A549 (cell line): ENCODE measurements around the gene AKR1A1.

ENCODE experiments used
- MYC ChIP-seq: IDR thresholded peaks from 2 replicates; pipeline ENCODE4 v1.6.1; 2012; ENCODE audit warnings: mild to moderate bottlenecking, inconsistent platforms, low read length, improper control_type of control experiment, borderline replicate concordance
- POLR2A ChIP-seq: IDR thresholded peaks from 2 replicates; pipeline ENCODE4 v1.6.1; 2012; ENCODE audit warnings: mild to moderate bottlenecking, low read length
- RFX5 ChIP-seq: fragments of 450-650 bp; IDR thresholded peaks from 2 replicates; pipeline ENCODE4 v1.7.1; 2014; ENCODE audit warnings: antibody characterized with exemption, mild to moderate bottlenecking, moderate library complexity

GRCh38 chr1:45526135-45526644 is 24.4 kb upstream of the AKR1A1 start:
- TF ChIP-seq RFX5 = no peak
- no peak for TF ChIP-seq POLR2A
- TF ChIP-seq MYC = no peak
